K562 (cell line): Measurements from ENCODE around the gene CISD3. TPM values are rescaled to one million over a fixed set of nuclear protein-coding genes. Genes with fewer than 3 reads are reported as not detected.

ENCODE experiments used
- ASH1L ChIP-seq: fragments of 450-650 bp; IDR thresholded peaks from 2 replicates; pipeline ENCODE4 v1.6.1; 2018; ENCODE audit warnings: borderline replicate concordance, mild to moderate bottlenecking, low read depth; ENCODE audit not compliant: partially characterized antibody
- CHD7 ChIP-seq: fragments of 200-600 bp; sonication (generic); IDR thresholded peaks from one replicate; pipeline ENCODE4 v1.6.1; 2012; ENCODE audit warnings: mild to moderate bottlenecking, low read depth, low read length, inconsistent platforms
- LEF1 ChIP-seq: fragments of 450-650 bp; IDR thresholded peaks from 2 replicates; pipeline ENCODE4 v1.6.1; 2016; ENCODE audit warnings: mild to moderate bottlenecking
- MEIS2 ChIP-seq: fragments of 450-650 bp; IDR thresholded peaks from 2 replicates; pipeline ENCODE4 v1.6.1; 2014; ENCODE audit warnings: mild to moderate bottlenecking; ENCODE audit not compliant: partially characterized antibody
- MTA2 ChIP-seq: fragments of 450-650 bp; IDR thresholded peaks from 2 replicates; pipeline ENCODE4 v1.6.1; 2016; ENCODE audit warnings: low read depth
- NCOA2 ChIP-seq, 2 experiments: fragments of 450-650 bp; IDR thresholded peaks; 2 replicates each; pipeline ENCODE4 v1.6.1; 2018; ENCODE audit warnings: mild to moderate bottlenecking in 2 of 2, moderate library complexity in 1 of 2; ENCODE audit not compliant: partially characterized antibody in 2 of 2
- NEUROD1 ChIP-seq: fragments of 150-350 bp; IDR thresholded peaks from 2 replicates; pipeline ENCODE4 v1.6.1; 2014; ENCODE audit warnings: borderline replicate concordance, low read length, low read depth; ENCODE audit not compliant: partially characterized antibody
- PHF21A ChIP-seq: fragments of 450-650 bp; IDR thresholded peaks from 2 replicates; pipeline ENCODE4 v1.6.1; 2017; ENCODE audit warnings: low read depth, borderline replicate concordance
- RNF219 ChIP-seq: fragments of 250-450 bp; sonication (Bioruptor Pico); IDR thresholded peaks from 2 replicates; pipeline ENCODE4 v1.5.0; 2022; ENCODE audit warnings: mild to moderate bottlenecking
- SPI1 ChIP-seq: IDR thresholded peaks from 2 replicates; pipeline ENCODE4 v1.6.1; 2011; ENCODE audit warnings: low read depth, low read length, control low read depth, borderline replicate concordance
- ZEB2 ChIP-seq: fragments of 450-650 bp; IDR thresholded peaks from 2 replicates; pipeline ENCODE4 v1.6.1; 2016
- ZFP91 ChIP-seq: sonication (generic); formaldehyde crosslinking; IDR thresholded peaks from 2 replicates; pipeline ENCODE4 v1.8.0; 2022; ENCODE audit warnings: mild to moderate bottlenecking, missing genetic modification reagents
- ZKSCAN1 ChIP-seq: fragments of 150-350 bp; IDR thresholded peaks from 2 replicates; pipeline ENCODE4 v1.6.1; 2016; ENCODE audit warnings: low read depth, low read length
- ZNF143 ChIP-seq: sonication (generic); formaldehyde crosslinking; IDR thresholded peaks from 2 replicates; pipeline ENCODE4 v1.9.0; 2022; ENCODE audit warnings: mild to moderate bottlenecking, missing genetic modification reagents
- polyA plus RNA-seq, 8 experiments: library from polyadenylated mRNA; depleted of rRNA in 4 of 8; stranded (reverse) in 5 of 8; unstranded in 3 of 8; fragments of >200 nt; fragmentation: Nextera tagmentation in 2 of 8; fragmentation: Illumina TruSeq in 1 of 8; extraction: Ambion mirVana in 2 of 8; extraction: Trizol in 1 of 8; gene quantifications; 2 replicates each; pipeline versions ENCODE4 v1.2.1 to v1.2.3, GENCODE V29; 2011 to 2014; ENCODE audit warnings: inconsistent platforms in 1 of 8, missing spikeins in 1 of 8
- total RNA-seq, 7 experiments: library from RNA; depleted of rRNA in 6 of 7; stranded (reverse); fragments of >200 nt in 6 of 7; fragmentation: Illumina TruSeq in 2 of 7; extraction: Trizol in 2 of 7; gene quantifications; 2 replicates each; pipeline versions ENCODE4 v1.2.1 to v1.2.3, GENCODE V29; 2011 to 2021; ENCODE audit warnings: low replicate concordance in 1 of 7

CISD3 gene
- total and polyA plus RNA-seq, 9 of the 15 experiments (the other 6 are each of a cell fraction or from before 2014, with no cell fraction given): 5.0 to 60.7 (median 15.7) TPM

- no peak for TF ChIP-seq RNF219 (CRISPR knock-in tag)
- TF ChIP-seq ASH1L: no peak
- peak; percentile 31 for TF ChIP-seq NEUROD1
- TF ChIP-seq ZEB2: no peak
- TF ChIP-seq MTA2: no peak
- no peak for TF ChIP-seq LEF1
- no peak for TF ChIP-seq CHD7
- TF ChIP-seq ZFP91 (CRISPR knock-in tag): no peak
- TF ChIP-seq PHF21A: 0 out of 2 replicates have a peak, but pooled peaks have one; percentile 3
- TF ChIP-seq NCOA2 (IDR thresholded peaks at IDR 0.05; ENCODE audit: partially characterized antibody in 2 of 2): no peak
- TF ChIP-seq ZKSCAN1: no peak
- TF ChIP-seq MEIS2: no peak
- TF ChIP-seq ZNF143: no peak
- no peak for TF ChIP-seq SPI1
Observed at GRCh38 chr17:38729886-38730525, at the start of gene CISD3 (continued).
